ENCODE measurements around the gene LEKR1.

- TF ChIP-seq, protein P1, sequence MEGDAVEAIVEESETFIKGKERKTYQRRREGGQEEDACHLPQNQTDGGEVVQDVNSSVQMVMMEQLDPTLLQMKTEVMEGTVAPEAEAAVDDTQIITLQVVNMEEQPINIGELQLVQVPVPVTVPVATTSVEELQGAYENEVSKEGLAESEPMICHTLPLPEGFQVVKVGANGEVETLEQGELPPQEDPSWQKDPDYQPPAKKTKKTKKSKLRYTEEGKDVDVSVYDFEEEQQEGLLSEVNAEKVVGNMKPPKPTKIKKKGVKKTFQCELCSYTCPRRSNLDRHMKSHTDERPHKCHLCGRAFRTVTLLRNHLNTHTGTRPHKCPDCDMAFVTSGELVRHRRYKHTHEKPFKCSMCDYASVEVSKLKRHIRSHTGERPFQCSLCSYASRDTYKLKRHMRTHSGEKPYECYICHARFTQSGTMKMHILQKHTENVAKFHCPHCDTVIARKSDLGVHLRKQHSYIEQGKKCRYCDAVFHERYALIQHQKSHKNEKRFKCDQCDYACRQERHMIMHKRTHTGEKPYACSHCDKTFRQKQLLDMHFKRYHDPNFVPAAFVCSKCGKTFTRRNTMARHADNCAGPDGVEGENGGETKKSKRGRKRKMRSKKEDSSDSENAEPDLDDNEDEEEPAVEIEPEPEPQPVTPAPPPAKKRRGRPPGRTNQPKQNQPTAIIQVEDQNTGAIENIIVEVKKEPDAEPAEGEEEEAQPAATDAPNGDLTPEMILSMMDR (IDR thresholded peaks at IDR 0.05), result no peak
- TF ChIP-seq ZFX (IDR thresholded peaks at IDR 0.05; ENCODE audit: borderline replicate concordance), result no peak
Measured at GRCh38 chr3:156865732-156866131, 39.6 kb downstream of the LEKR1 start.

Measured in 22Rv1 (cell line).